Astrocyte of the spinal cord (primary cell): ENCODE results near the gene TK1.

ENCODE experiments used
- DNase-seq: peaks from one replicate; pipeline ENCODE4 v3.0.0; 2011; ENCODE audit warnings: low read depth, low spot score
- H3K4me3 ChIP-seq: 2 replicates; pipeline ENCODE4 v1.5.1; 2011; ENCODE audit warnings: low read depth, mild to moderate bottlenecking, low read length, moderate library complexity
- CTCF ChIP-seq: IDR thresholded peaks from 2 replicates; pipeline ENCODE4 v1.5.1; 2012; ENCODE audit warnings: low read depth, mild to moderate bottlenecking, low read length, inconsistent platforms
- in situ Hi-C: cut with HindIII; loops from 2 replicates; pipeline ENCODE4 v1.10.0; 2017; ENCODE audit warnings: low sequenced_read_pairs

TK1 gene

DNA sequence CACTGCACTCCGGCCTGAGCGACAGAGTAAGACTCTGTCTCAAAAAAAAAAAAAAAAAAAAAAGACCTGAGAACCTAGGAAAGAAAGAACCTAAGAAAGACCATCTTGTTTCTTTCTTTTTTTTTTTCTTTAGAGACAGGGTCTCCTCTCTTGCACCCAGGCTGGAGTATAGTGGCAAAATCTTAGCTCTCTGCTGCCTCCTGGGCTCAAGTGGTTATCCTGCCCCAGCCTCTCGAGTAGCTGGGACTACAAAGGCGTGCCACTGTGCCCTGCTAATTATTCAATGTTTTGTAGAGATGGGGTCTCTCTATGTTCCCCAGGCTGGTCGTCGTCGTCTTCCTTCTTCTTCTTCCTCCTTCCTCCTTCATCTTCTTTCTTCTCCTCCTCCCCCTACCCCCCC, 19.4 kb upstream of the TK1 start:
- no peak overlapping the region for H3K4me3 ChIP-seq
- DNase-seq: no peak
- in situ Hi-C loops: no loop called here
- peak; percentile 2 for TF ChIP-seq CTCF

- in situ Hi-C loops: no loop called here
- TF ChIP-seq CTCF: no peak
- no peak for DNase-seq
- H3K4me3 ChIP-seq: no peak overlapping the region
Observed at GRCh38 chr17:78205124-78205775, 18.4 kb upstream of the TK1 start.

DNA sequence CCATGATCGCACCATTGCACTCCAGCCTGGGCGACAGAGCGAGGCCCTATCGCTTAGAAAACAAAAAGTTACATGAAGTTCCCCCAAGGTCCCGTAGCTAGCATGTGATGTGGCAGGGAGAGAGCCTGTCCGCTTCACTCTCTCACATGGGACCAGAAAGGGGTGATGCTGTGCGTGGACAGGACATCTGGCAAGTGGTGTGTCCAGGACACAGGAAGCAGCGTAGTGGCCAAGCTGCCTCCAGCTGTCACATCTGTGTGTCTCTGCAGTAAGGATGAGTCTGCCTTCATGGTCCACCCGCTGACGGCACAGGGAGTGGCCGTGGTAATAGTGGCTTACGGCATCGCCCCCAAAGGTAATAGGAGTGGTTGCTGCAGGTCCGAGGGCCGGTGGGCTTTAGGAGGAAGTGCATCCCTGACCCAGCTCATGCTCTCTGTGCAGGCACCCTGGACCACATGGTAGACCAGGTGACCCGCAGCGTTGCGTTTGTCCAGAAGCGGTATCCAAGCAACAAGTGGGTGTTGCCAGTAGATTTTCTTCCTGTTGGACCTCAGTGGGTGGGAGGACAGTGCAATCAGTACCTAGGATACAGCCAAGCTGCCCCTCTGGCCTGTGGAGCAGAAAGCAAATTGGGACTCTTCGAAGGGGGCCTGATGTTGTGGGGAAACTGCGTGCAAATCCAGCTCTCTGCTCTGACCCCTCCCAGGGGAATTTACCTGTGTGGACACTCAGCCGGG, 17.7 kb upstream of the TK1 start:
- no peak for DNase-seq
- in situ Hi-C loops: no loop called here
- TF ChIP-seq CTCF: no peak
- no peak overlapping the region for H3K4me3 ChIP-seq

DNA sequence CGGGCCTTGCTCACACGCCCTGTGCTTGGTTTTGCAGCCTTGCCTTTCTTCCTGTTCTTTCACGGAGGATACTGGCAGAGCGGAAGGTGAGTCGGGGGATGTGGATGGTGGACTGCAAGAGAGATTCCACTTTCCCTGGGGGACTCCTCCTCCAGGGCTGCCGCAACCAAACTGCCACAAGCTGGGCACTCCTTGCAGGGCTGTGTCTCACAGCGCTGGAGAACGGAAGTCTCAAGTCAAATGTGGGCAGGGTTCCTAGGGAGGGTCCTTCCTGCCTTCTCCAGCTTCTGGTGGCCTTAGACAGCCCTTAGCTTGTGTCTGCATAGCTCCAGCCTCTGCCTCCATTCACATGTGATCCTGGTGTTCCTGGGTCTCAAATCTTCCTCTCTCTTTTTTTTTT, 15.8 kb upstream of the TK1 start:
- DNase-seq: no peak
- TF ChIP-seq CTCF: no peak
- in situ Hi-C loops: no loop called here

GRCh38 chr17:78200451-78200850, 13.6 kb upstream of the TK1 start:
- no peak for TF ChIP-seq CTCF
- no peak for DNase-seq
- in situ Hi-C loops: no loop called here

More for the DNA sequence above, 15.8 kb upstream of the TK1 start:
- no peak overlapping the region for H3K4me3 ChIP-seq

GRCh38 chr17:78197147-78197832, 10.4 kb upstream of the TK1 start:
- DNase-seq: peak; percentile 30
- H3K4me3 ChIP-seq: no peak overlapping the region
- no peak for TF ChIP-seq CTCF
- in situ Hi-C loops: no loop called here

More at GRCh38 chr17:78200451-78200850, 13.6 kb upstream of the TK1 start:
- no peak overlapping the region for H3K4me3 ChIP-seq
